K562 (cell line): ENCODE measurements around the gene RPS28. TPM values are rescaled to one million over a fixed set of nuclear protein-coding genes. Genes with fewer than 3 reads are reported as not detected.

ENCODE experiments used
- ASH1L ChIP-seq: fragments of 450-650 bp; IDR thresholded peaks from 2 replicates; pipeline ENCODE4 v1.6.1; 2018; ENCODE audit warnings: borderline replicate concordance, mild to moderate bottlenecking, low read depth; ENCODE audit not compliant: partially characterized antibody
- BRF1 ChIP-seq: IDR thresholded peaks from 3 replicates; pipeline ENCODE4 v1.6.1; 2011; ENCODE audit warnings: borderline replicate concordance, mild to moderate bottlenecking; ENCODE audit not compliant: insufficient read length; ENCODE audit errors: extremely low read depth
- ERF ChIP-seq: fragments of 450-650 bp; formaldehyde crosslinking; IDR thresholded peaks from 2 replicates; pipeline ENCODE4 v1.4.0; 2020; ENCODE audit warnings: mild to moderate bottlenecking, mixed read lengths
- MAZ ChIP-seq, 2 experiments: fragments of 450-650 bp in 1 of 2; sonication (generic) in 1 of 2; formaldehyde crosslinking; IDR thresholded peaks in 1 of 2; conservative IDR thresholded peaks in 1 of 2; 2 replicates each; pipeline versions ENCODE4 v1.4.0 to v1.5.0; 2020; ENCODE audit warnings: mild to moderate bottlenecking in 1 of 2, missing genetic modification reagents in 1 of 2
- POLR2B ChIP-seq: fragments of 450-650 bp; IDR thresholded peaks from 2 replicates; pipeline ENCODE4 v1.6.1; 2018; ENCODE audit warnings: low read depth; ENCODE audit not compliant: partially characterized antibody
- PTBP1 ChIP-seq: fragments of 200-400 bp; formaldehyde crosslinking; IDR thresholded peaks from 2 replicates; pipeline ENCODE4 v1.6.1; 2017; ENCODE audit warnings: low read depth, low read length
- PTRF ChIP-seq: fragments of 450-650 bp; IDR thresholded peaks from 2 replicates; pipeline ENCODE4 v1.6.1; 2016; ENCODE audit warnings: mild to moderate bottlenecking, missing genetic modification characterization, missing compliant biosample characterization
- RBM17 ChIP-seq: fragments of 200-400 bp; formaldehyde crosslinking; IDR thresholded peaks from 2 replicates; pipeline ENCODE4 v1.6.1; 2017; ENCODE audit warnings: low read depth, mild to moderate bottlenecking, low read length, borderline replicate concordance
- SAP30 ChIP-seq: fragments of 200-600 bp; sonication (generic); IDR thresholded peaks from 2 replicates; pipeline ENCODE4 v1.6.1; 2012; ENCODE audit warnings: borderline replicate concordance, low read depth, mild to moderate bottlenecking, moderate library complexity, low read length, control low read depth, inconsistent platforms; ENCODE audit not compliant: insufficient read depth, poor library complexity, severe bottlenecking
- SMARCA5 ChIP-seq: fragments of 450-650 bp; IDR thresholded peaks from 2 replicates; pipeline ENCODE4 v1.6.1; 2016
- TSC22D4 ChIP-seq: fragments of 450-650 bp; IDR thresholded peaks from 2 replicates; pipeline ENCODE4 v1.6.1; 2016; ENCODE audit warnings: missing genetic modification characterization, missing biosample characterization, control low read depth
- ZBTB7A ChIP-seq: IDR thresholded peaks from 2 replicates; pipeline ENCODE4 v1.6.1; 2011; ENCODE audit warnings: low read depth, mild to moderate bottlenecking, low read length, moderate library complexity, borderline replicate concordance; ENCODE audit not compliant: control insufficient read depth
- ZNF121 ChIP-seq: sonication (generic); formaldehyde crosslinking; conservative IDR thresholded peaks from 2 replicates; pipeline ENCODE4 v1.8.0; 2022; ENCODE audit warnings: missing genetic modification reagents
- ZNF140 ChIP-seq: fragments of 250-450 bp; sonication (Bioruptor Pico); IDR thresholded peaks from 2 replicates; pipeline ENCODE4 v1.8.0; 2021; ENCODE audit warnings: moderate library complexity, mild to moderate bottlenecking, inconsistent platforms
- ZNF175 ChIP-seq: fragments of 200-800 bp; sonication (Bioruptor generic); IDR thresholded peaks from 2 replicates; pipeline ENCODE4 v1.6.1; 2016; ENCODE audit warnings: low read depth, mild to moderate bottlenecking, missing genetic modification characterization, missing compliant biosample characterization
- polyA plus RNA-seq, 8 experiments: library from polyadenylated mRNA; depleted of rRNA in 4 of 8; stranded (reverse) in 5 of 8; unstranded in 3 of 8; fragments of >200 nt; fragmentation: Nextera tagmentation in 2 of 8; fragmentation: Illumina TruSeq in 1 of 8; extraction: Ambion mirVana in 2 of 8; extraction: Trizol in 1 of 8; gene quantifications; 2 replicates each; pipeline versions ENCODE4 v1.2.1 to v1.2.3, GENCODE V29; 2011 to 2014; ENCODE audit warnings: inconsistent platforms in 1 of 8, missing spikeins in 1 of 8
- total RNA-seq, 7 experiments: library from RNA; depleted of rRNA in 6 of 7; stranded (reverse); fragments of >200 nt in 6 of 7; fragmentation: Illumina TruSeq in 2 of 7; extraction: Trizol in 2 of 7; gene quantifications; 2 replicates each; pipeline versions ENCODE4 v1.2.1 to v1.2.3, GENCODE V29; 2011 to 2021; ENCODE audit warnings: low replicate concordance in 1 of 7
- TF ChIP-seq, protein P1 (sequence below): sonication (generic); formaldehyde crosslinking; IDR thresholded peaks from 2 replicates; pipeline ENCODE4 v1.4.0; 2020; ENCODE audit warnings: mild to moderate bottlenecking, missing genetic modification reagents
- TF ChIP-seq, protein P2 (sequence below), 2 experiments: fragments of 450-650 bp; conservative IDR thresholded peaks; 2 replicates each; pipeline ENCODE4 v1.6.1; 2017; ENCODE audit warnings: mild to moderate bottlenecking in 2 of 2, moderate library complexity in 2 of 2
- TF ChIP-seq, protein P3 (sequence below): fragments of 450-650 bp; conservative IDR thresholded peaks from 2 replicates; pipeline ENCODE4 v1.6.1; 2016; ENCODE audit warnings: missing genetic modification characterization, low read depth, mild to moderate bottlenecking, missing compliant biosample characterization, moderate library complexity
- TF ChIP-seq, protein P4 (sequence below): fragments of 250-450 bp; sonication (Bioruptor Pico); IDR thresholded peaks from 2 replicates; pipeline ENCODE4 v1.8.0; 2021; ENCODE audit warnings: mild to moderate bottlenecking, moderate library complexity

Gene RPS28
- total and polyA plus RNA-seq, 9 of the 15 experiments (the other 6 are each of a cell fraction or from before 2014, with no cell fraction given) = 165 to 2,827 (median 1,303) TPM

DNA sequence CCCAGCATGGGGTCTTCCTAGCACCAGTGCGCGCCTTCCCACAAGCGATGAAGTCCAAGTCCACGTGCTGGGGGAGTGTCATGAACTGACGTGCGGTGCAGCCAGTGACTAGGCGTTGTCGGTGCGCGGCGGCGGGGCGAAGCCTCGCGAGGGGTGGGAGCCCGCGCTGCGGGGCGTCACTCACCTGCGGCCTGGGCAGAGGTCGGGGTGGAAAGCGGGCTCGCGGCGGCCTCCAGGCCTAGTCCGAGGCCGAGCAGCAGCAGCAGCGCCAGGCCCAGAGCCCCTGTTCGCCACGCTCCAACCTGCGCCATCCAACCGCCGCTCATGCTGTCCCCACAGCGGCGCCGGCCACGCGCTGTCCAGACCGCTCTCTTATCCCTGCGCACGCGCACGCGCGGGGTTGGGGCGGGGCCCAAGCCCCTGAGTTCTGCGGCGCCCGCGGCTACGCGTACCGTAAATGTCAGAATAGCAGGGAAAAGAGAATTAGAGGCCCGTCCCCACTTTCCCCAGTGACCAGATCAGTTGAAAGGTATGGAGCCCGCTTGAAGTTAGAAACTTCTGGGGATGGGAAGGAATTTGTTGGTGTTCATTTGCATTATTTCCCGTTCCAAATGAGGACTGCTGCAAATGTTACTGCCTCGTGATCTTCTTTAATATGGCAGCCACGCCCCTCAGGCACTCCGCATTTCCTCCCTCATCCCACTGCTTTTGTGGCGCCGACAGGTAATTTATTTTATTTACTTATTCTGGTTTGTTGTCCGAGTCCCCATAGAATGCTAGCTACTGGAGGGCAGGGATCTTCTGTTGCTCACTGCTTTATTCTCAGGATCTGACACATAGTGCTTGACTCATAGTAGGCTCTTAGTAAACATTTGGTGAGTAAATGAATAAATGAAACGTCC is 13.1 kb upstream of the RPS28 start, which contains the start of gene CD320 (continued):
- TF ChIP-seq PTRF (tag) = no peak
- TF ChIP-seq, protein P1, sequence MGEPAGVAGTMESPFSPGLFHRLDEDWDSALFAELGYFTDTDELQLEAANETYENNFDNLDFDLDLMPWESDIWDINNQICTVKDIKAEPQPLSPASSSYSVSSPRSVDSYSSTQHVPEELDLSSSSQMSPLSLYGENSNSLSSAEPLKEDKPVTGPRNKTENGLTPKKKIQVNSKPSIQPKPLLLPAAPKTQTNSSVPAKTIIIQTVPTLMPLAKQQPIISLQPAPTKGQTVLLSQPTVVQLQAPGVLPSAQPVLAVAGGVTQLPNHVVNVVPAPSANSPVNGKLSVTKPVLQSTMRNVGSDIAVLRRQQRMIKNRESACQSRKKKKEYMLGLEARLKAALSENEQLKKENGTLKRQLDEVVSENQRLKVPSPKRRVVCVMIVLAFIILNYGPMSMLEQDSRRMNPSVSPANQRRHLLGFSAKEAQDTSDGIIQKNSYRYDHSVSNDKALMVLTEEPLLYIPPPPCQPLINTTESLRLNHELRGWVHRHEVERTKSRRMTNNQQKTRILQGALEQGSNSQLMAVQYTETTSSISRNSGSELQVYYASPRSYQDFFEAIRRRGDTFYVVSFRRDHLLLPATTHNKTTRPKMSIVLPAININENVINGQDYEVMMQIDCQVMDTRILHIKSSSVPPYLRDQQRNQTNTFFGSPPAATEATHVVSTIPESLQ (CRISPR knock-in tag) = peak; percentile 97; the same call in 1 of the 2 replicates
- TF ChIP-seq, protein P2, sequence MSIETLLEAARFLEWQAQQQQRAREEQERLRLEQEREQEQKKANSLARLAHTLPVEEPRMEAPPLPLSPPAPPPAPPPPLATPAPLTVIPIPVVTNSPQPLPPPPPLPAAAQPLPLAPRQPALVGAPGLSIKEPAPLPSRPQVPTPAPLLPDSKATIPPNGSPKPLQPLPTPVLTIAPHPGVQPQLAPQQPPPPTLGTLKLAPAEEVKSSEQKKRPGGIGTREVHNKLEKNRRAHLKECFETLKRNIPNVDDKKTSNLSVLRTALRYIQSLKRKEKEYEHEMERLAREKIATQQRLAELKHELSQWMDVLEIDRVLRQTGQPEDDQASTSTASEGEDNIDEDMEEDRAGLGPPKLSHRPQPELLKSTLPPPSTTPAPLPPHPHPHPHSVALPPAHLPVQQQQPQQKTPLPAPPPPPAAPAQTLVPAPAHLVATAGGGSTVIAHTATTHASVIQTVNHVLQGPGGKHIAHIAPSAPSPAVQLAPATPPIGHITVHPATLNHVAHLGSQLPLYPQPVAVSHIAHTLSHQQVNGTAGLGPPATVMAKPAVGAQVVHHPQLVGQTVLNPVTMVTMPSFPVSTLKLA (conservative IDR thresholded peaks at IDR 0.05) = peak; percentile 99
- TF ChIP-seq ZBTB7A = peak; percentile 36; the same call in 1 of the 2 replicates
- TF ChIP-seq SAP30 = peak; percentile 92
- TF ChIP-seq BRF1 = no peak
- no peak for TF ChIP-seq TSC22D4 (tag)
- no peak for TF ChIP-seq SMARCA5
- TF ChIP-seq ERF (CRISPR knock-in tag) = peak; percentile 95
- no peak for TF ChIP-seq ASH1L
- TF ChIP-seq, protein P3, sequence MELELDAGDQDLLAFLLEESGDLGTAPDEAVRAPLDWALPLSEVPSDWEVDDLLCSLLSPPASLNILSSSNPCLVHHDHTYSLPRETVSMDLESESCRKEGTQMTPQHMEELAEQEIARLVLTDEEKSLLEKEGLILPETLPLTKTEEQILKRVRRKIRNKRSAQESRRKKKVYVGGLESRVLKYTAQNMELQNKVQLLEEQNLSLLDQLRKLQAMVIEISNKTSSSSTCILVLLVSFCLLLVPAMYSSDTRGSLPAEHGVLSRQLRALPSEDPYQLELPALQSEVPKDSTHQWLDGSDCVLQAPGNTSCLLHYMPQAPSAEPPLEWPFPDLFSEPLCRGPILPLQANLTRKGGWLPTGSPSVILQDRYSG (tag) = no peak
- TF ChIP-seq MAZ (CRISPR knock-in tag; conservative IDR thresholded peaks at IDR 0.05 in 1 of 2, IDR thresholded peaks at IDR 0.05 in 1 of 2) = peak; percentile 77 to 82; a peak in 3 of 4 replicates
- TF ChIP-seq RBM17 = no peak
- TF ChIP-seq POLR2B = peak; percentile 88
- TF ChIP-seq ZNF140 (CRISPR knock-in tag) = no peak
- no peak for TF ChIP-seq ZNF121 (CRISPR knock-in tag)
- TF ChIP-seq, protein P4, sequence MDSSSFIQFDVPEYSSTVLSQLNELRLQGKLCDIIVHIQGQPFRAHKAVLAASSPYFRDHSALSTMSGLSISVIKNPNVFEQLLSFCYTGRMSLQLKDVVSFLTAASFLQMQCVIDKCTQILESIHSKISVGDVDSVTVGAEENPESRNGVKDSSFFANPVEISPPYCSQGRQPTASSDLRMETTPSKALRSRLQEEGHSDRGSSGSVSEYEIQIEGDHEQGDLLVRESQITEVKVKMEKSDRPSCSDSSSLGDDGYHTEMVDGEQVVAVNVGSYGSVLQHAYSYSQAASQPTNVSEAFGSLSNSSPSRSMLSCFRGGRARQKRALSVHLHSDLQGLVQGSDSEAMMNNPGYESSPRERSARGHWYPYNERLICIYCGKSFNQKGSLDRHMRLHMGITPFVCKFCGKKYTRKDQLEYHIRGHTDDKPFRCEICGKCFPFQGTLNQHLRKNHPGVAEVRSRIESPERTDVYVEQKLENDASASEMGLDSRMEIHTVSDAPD (CRISPR knock-in tag) = no peak
- TF ChIP-seq ZNF175 = 0 out of 2 replicates have a peak, but pooled peaks have one; percentile 42
- TF ChIP-seq PTBP1 = no peak
